Esophagus muscularis mucosa (tissue), 3 donors: ENCODE data around the gene KDM6A.

Experiments
- CTCF ChIP-seq, 3 experiments: fragments of 200-600 bp in 2 of 3; fragments of 450-650 bp in 1 of 3; sonication (generic) in 2 of 3; IDR thresholded peaks; one replicate each; pipeline ENCODE4 v1.5.1; 2017 to 2019; ENCODE audit warnings: antibody characterized with exemption in 3 of 3, mild to moderate bottlenecking in 2 of 3, moderate library complexity in 1 of 3
- POLR2A ChIP-seq: fragments of 450-650 bp; IDR thresholded peaks from one replicate; pipeline ENCODE4 v1.6.1; 2017; ENCODE audit warnings: antibody characterized with exemption, moderate library complexity, mild to moderate bottlenecking, low read depth
- POLR2AphosphoS5 ChIP-seq, 2 donors: sonication (generic); formaldehyde crosslinking; IDR thresholded peaks; one replicate each; pipeline ENCODE4 v1.6.1; 2017; ENCODE audit warnings: antibody characterized with exemption in 2 of 2

GRCh38 chrX:44899946-44900345, 27.0 kb downstream of the KDM6A start:
- TF ChIP-seq POLR2A (no peak), CTCF (IDR thresholded peaks at IDR 0.05) (no peak), POLR2AphosphoS5 (IDR thresholded peaks at IDR 0.05) (no peak)
